Measurements from ENCODE around the gene DCTD.

The DCTD gene

GRCh38 chr4:182878633-182879495, 38.3 kb downstream of the DCTD start:
- no peak for TF ChIP-seq POLR2AphosphoS5 (IDR thresholded peaks at IDR 0.05; ENCODE audit: borderline replicate concordance, low read depth, low read length)
- no peak for TF ChIP-seq EZH2 (IDR thresholded peaks at IDR 0.05)
- TF ChIP-seq FOXP2 (optimal IDR thresholded peaks at IDR 0.05; ENCODE audit: control extremely low read depth, extremely low read length, insufficient read depth), result no peak
- no peak for DNase-seq (ENCODE audit: low read depth, low spot score)
- Histone ChIP-seq H3K27ac (no peak overlapping the region), H3K4me3 (no peak overlapping the region), H3K36me3 (ENCODE audit: insufficient read depth, low read length) (peaks cover 6% of the 10 kb centered on the region; the same call in 1 of the 2 replicates), H3K9me3 (ENCODE audit: low read depth, low read length) (no peaks in the 10 kb centered on the region; the same call in 1 of the 2 replicates), H3K9ac (ENCODE audit: insufficient read length) (no peak overlapping the region)

- no peak for TF ChIP-seq EZH2 (IDR thresholded peaks at IDR 0.05)
- no peak for TF ChIP-seq FOXP2 (optimal IDR thresholded peaks at IDR 0.05; ENCODE audit: control extremely low read depth, extremely low read length, insufficient read depth)
- no peak for TF ChIP-seq POLR2AphosphoS5 (IDR thresholded peaks at IDR 0.05; ENCODE audit: borderline replicate concordance, low read depth, low read length)
- Histone ChIP-seq H3K9me3 (ENCODE audit: low read depth, low read length) (no peaks in the 10 kb centered on the region), H3K27ac (no peak overlapping the region), H3K9ac (ENCODE audit: insufficient read length) (no peak overlapping the region), H3K4me3 (no peak overlapping the region), H3K36me3 (ENCODE audit: insufficient read depth, low read length) (no peaks in the 10 kb centered on the region)
- DNase-seq (ENCODE audit: low read depth, low spot score), result no peak
Measured at GRCh38 chr4:182877326-182877883, 39.8 kb downstream of the DCTD start.

GRCh38 chr4:182876427-182876826, 40.8 kb downstream of the DCTD start:
- no peaks in the 10 kb centered on the region for H3K9me3 ChIP-seq (ENCODE audit: low read depth, low read length)
- no peak overlapping the region for H3K9ac ChIP-seq (ENCODE audit: insufficient read length)
- no peaks in the 10 kb centered on the region for H3K36me3 ChIP-seq (ENCODE audit: insufficient read depth, low read length)
- no peak for TF ChIP-seq FOXP2 (optimal IDR thresholded peaks at IDR 0.05; ENCODE audit: control extremely low read depth, extremely low read length, insufficient read depth)
- no peak for TF ChIP-seq POLR2AphosphoS5 (IDR thresholded peaks at IDR 0.05; ENCODE audit: borderline replicate concordance, low read depth, low read length)
- TF ChIP-seq EZH2 (IDR thresholded peaks at IDR 0.05), result no peak
- H3K4me3 ChIP-seq, result no peak overlapping the region
- H3K27ac ChIP-seq, result no peak overlapping the region
- DNase-seq (ENCODE audit: low read depth, low spot score), result no peak

GRCh38 chr4:182875453-182876405, 41.5 kb downstream of the DCTD start:
- no peaks in the 10 kb centered on the region for H3K9me3 ChIP-seq (ENCODE audit: low read depth, low read length)
- no peak overlapping the region for H3K4me3 ChIP-seq
- H3K9ac ChIP-seq (ENCODE audit: insufficient read length), result no peak overlapping the region
- H3K27ac ChIP-seq, result no peak overlapping the region
- DNase-seq (ENCODE audit: low read depth, low spot score), result no peak
- TF ChIP-seq FOXP2 (optimal IDR thresholded peaks at IDR 0.05; ENCODE audit: control extremely low read depth, extremely low read length, insufficient read depth) (no peak), POLR2AphosphoS5 (IDR thresholded peaks at IDR 0.05; ENCODE audit: borderline replicate concordance, low read depth, low read length) (no peak), EZH2 (IDR thresholded peaks at IDR 0.05) (no peak)
- H3K36me3 ChIP-seq (ENCODE audit: insufficient read depth, low read length), result no peaks in the 10 kb centered on the region

GRCh38 chr4:182874797-182875345, 42.3 kb downstream of the DCTD start:
- Histone ChIP-seq H3K9me3 (ENCODE audit: low read depth, low read length) (no peaks in the 10 kb centered on the region), H3K36me3 (ENCODE audit: insufficient read depth, low read length) (no peaks in the 10 kb centered on the region), H3K4me3 (peak overlapping the region; percentile 57), H3K9ac (ENCODE audit: insufficient read length) (no peak overlapping the region), H3K27ac (no peak overlapping the region; the same call in 1 of the 2 replicates)
- TF ChIP-seq FOXP2 (optimal IDR thresholded peaks at IDR 0.05; ENCODE audit: control extremely low read depth, extremely low read length, insufficient read depth) (no peak), POLR2AphosphoS5 (IDR thresholded peaks at IDR 0.05; ENCODE audit: borderline replicate concordance, low read depth, low read length) (no peak), EZH2 (IDR thresholded peaks at IDR 0.05) (no peak)
- no peak for DNase-seq (ENCODE audit: low read depth, low spot score)

GRCh38 chr4:182874304-182874751, 42.9 kb downstream of the DCTD start:
- Histone ChIP-seq H3K9ac (ENCODE audit: insufficient read length) (no peak overlapping the region), H3K36me3 (ENCODE audit: insufficient read depth, low read length) (no peaks in the 10 kb centered on the region), H3K4me3 (peak overlapping the region; percentile 57), H3K9me3 (ENCODE audit: low read depth, low read length) (no peaks in the 10 kb centered on the region), H3K27ac (no peak overlapping the region; the same call in 1 of the 2 replicates)
- peak; percentile 59 for DNase-seq (ENCODE audit: low read depth, low spot score)
- no peak for TF ChIP-seq EZH2 (IDR thresholded peaks at IDR 0.05)
- no peak for TF ChIP-seq FOXP2 (optimal IDR thresholded peaks at IDR 0.05; ENCODE audit: control extremely low read depth, extremely low read length, insufficient read depth)
- TF ChIP-seq POLR2AphosphoS5 (IDR thresholded peaks at IDR 0.05; ENCODE audit: borderline replicate concordance, low read depth, low read length), result peak; percentile 45; the same call in 1 of the 2 replicates

- Histone ChIP-seq H3K9ac (ENCODE audit: insufficient read length) (no peak overlapping the region), H3K36me3 (ENCODE audit: insufficient read depth, low read length) (no peaks in the 10 kb centered on the region), H3K27ac (no peak overlapping the region), H3K9me3 (ENCODE audit: low read depth, low read length) (no peaks in the 10 kb centered on the region), H3K4me3 (peak overlapping the region; percentile 57)
- DNase-seq (ENCODE audit: low read depth, low spot score), result no peak
- no peak for TF ChIP-seq FOXP2 (optimal IDR thresholded peaks at IDR 0.05; ENCODE audit: control extremely low read depth, extremely low read length, insufficient read depth)
- TF ChIP-seq POLR2AphosphoS5 (IDR thresholded peaks at IDR 0.05; ENCODE audit: borderline replicate concordance, low read depth, low read length), result no peak
- TF ChIP-seq EZH2 (IDR thresholded peaks at IDR 0.05), result no peak
Measured at GRCh38 chr4:182873726-182874125, 43.5 kb downstream of the DCTD start.

Data from SK-N-MC (cell line).